Activated CD4-positive, alpha-beta T cell treated with anti-CD3 and anti-CD28 coated beads, Interleukin-2, amount 50 U/mL, for 4 hours (primary cell): ENCODE results near the gene MROH7.

Source experiments
- DNase-seq, 2 experiments: peaks; one replicate each; pipeline ENCODE4 v3.0.0-alpha.2; 2020

MROH7 gene

DNA sequence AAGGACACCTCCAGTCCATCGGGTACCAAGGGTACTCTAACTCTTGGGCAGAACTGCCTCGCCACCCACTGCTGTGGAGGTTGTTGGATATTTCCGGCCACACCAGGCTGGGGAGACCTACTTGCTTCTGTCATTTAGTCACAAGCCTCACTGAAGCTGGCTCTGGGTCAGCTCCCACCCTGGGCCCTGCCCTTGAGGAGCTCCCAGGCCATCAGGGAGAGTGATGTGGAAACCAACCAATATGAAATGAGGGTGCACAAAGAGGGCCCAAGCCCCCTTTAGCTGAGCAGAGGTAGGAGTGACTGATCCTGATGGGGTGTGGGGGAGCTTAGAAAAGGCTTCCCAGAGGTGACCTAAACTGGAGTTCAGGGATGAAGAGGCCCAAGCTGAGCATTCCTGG, 103.1 kb downstream of the MROH7 start:
- DNase-seq: no peak

DNA sequence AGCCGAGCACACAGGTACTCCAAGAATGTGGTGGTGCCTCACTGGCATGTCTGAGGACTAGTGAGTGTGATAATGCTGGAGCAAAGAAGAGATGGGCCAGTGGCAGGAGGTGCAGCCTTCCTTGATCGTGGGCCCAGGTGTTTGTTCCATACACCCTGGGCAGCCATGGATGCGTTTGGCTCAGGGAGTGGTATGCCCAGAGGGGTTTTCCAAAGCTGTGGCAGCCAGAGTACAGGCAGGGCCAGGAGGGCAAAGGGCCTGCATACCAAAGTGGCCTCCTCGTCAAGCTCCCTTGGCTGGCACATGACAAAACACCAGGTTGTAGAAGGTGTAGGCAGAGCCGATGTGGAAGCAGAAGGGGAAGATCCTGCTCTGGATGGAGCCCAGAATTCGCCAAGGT, 103.7 kb downstream of the MROH7 start:
- DNase-seq: no peak

DNA sequence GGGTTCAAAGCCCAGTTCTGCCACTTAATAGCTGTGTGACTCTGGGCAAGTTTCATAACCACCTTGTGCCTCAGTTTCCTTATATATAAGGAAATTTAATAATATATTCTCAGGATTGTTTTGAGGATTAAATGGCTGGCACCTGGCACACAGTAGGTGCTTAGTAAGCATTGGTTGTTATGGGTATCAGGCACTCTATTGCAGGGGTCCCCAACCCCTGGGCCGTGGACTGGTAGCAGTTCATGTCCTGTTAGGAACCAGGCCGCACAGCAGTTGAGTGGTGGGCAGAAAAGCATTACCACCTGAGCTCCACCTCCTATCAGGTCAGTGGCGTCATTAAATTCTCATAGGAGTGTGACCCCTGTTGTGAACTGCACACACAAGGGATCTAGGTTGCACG, 104.3 kb downstream of the MROH7 start:
- no peak for DNase-seq

DNA sequence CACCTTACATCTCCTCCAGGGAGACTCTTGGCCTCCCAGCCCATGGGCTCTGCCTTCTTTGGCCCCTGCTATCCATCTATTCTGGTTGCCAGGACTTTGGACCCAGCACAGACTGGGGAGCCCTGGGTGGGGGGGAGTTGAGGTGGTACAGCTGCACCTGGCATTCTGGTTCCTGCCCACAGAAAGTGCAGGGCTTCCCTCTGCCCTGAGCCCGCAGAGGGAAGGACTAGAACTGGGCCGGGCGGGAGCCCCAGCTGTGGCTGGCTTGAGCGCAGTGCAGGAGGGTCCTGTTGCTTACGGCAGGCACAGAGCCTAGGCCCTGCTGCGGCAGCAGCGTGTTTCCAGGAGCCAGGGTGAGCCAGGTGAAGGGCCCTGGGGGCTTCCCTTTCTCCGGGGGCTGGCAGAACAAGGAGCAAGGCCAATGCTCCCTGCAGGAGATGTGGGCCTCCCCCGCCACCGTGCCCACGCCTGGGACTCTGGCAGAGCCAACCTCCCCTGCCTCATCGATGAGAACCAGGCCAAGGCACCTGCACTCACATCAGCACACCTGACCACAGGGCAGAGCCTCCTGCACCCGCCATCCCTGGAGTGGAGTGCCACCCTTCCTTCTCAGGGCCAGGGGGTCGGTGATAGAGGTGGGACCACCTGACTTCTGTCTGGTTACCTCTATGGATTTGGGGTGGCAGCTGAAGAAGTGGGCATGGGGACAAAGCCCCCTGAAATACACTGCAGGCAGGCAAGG, 106.7 kb downstream of the MROH7 start:
- no peak for DNase-seq

DNA sequence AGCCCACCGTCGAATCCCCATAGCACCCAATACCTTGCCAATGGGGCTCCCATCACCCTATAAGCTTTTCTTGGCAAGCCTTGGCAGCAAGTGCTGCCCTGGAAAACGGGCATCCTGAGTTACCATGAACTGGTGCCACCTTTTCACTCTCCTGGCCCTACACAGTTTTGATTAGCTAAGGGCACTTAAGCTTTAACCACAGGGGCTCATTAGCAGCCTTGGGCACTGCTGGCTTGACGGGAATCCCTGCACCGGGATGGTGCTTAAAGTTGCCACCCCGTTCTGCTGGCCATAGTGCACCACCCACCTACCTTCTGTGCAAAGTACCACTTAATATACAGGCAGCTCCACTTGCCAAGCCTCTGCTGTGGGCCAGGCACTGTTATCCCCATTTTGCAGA, 109.0 kb downstream of the MROH7 start:
- DNase-seq: no peak

DNA sequence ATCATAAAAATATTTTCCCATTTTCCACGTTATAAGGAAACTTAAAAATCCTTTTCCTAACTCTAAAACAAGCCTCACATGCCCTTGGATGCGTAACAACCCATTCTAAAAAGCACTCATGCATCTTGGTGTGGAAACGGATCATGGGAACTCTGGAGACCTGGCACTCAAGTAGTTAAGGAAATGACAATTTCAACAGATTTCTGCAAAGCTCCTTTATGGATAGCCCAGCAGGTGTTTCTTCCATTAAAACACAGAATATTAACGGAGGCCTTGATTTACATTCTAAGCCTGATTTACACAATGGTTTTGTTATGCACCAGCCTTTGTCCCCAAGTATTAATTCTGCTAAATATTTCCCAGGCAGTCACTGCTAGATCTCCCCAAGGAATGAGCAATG, 109.8 kb downstream of the MROH7 start:
- no peak for DNase-seq

DNA sequence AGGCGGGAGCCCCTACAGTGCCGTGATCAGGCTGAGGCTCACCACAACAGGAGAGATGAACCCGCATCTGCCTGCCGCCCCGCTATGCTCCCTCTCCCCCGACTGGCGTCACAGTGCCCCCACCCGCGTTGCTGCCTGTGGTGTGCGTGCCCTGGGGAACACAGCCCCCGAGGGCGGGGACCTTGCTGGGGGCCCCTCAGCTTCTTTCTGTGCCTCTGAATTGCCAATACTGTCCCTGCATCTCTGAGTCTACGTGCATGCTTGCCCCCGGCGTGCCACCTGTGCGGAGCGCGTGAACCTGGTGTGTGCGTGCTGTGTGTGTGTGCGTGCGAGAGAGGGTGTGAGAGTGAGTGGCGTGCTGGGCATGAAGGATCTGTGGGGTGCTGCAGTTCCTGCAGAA, 112.5 kb downstream of the MROH7 start:
- DNase-seq: no peak

DNA sequence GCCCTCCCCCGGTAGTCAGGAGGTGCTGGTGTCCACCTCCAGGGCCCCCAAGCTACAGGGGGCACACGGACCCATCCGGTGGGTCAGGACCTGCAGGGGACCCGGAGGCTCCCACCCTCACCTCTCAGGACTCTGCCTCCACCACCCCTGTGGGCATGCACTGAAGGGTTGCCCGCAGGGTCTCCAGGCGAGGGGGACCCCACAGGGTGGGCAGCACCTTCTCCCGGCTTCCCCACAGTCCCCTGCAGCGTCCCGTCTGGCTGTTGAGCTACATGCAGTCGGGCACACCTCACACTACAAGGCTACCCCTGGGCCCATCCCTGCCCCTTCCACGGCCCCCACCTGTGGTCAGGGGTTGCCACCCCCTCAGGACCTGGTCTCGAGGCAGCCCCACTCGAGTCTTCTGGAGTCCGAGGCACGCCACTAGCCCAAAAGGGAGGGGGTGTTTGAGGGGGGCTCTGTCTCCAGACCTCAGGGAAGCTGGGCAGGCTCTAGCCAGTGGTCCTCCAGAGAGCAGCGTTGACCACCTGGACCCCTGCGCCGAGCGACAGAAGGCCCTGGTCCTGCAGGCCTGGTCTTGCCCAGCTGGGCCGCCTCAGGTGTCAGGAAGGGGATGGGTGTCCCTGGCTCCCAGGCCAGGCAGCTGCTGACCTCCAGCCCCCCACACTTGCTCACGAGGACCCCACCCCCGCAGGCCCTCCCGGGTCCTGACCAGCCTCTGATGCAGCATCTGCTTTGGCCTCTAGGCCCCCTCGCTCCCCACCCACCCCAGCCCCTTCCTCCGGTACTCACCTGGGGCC, 113.1 kb downstream of the MROH7 start:
- no peak for DNase-seq

DNA sequence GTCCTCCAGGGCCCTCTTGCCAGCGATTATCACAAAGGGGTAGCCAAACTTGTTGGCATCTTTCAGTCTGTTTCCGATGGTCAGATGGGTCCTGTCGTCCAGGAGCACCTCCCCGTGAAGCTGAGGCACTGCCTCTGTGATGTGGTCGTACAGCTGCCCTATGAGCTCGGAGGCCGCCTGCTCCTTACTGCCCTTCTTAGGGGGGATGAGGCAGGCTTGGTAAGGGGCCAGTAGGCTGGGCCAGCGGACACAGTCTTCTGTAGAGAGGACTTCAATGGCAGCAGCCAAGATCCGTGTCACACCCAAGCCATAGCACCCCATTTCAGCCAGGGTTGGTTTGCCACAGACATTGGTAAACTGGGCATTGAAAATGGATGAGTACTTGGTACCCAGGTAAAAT, 116.2 kb downstream of the MROH7 start:
- no peak for DNase-seq

DNA sequence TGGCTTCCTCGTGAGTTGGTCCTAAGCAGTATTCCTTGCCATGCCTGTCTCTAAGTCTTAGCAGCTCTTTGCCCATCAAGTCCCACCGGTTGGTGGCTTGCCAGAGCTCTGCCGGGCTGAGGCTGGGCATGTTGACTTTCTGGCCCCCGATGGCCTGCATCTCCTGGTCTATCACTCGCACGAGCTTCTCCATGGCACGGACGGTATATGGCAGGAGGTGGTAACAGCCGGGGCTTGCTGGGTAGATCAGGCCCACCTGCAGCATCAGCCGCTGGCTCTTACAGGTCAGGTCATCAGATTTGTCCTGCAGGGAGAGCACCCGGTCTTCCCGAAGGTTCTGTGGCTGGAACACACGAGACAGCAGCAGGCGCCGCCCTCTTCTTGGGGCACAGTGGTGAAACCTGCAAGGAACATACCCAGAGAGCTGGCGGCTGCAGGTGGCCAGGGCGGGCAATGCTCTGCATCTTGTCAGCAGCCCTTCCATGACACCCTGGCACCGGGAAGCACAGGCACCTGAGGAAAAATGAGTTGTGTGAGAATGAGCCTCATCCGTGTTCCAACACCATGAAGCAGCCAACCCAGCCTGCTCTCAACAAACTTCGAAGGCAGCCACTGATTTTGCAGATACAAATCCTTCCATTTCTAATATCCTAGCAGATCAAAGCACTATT, 117.2 kb downstream of the MROH7 start:
- no peak for DNase-seq
